Measurements from ENCODE around the gene SLC5A4. TPM values are rescaled to one million over a fixed set of nuclear protein-coding genes. Genes with fewer than 3 reads are reported as not detected.
"Not testable (repeated sequence)": the region's sequence is repeated elsewhere in the genome, so short reads cannot be mapped to it uniquely, and the experiment has no call there.

The SLC5A4 gene
- 0.82 and 1.2 TPM in 2 replicates for total RNA-seq (ENCODE audit: low replicate concordance)
- long read RNA-seq, partial matches to known transcripts = 0 of 1 reads
- long read RNA-seq, other reads (novel, unspliced or antisense) = 1 of 1 reads

- no peak for TF ChIP-seq CTCF (conservative IDR thresholded peaks at IDR 0.05)
- Mint-ChIP-seq H3K9me3 (peaks cover 7% of the 10 kb centered on the region), H3K27me3 (peaks cover 17% of the 10 kb centered on the region), H3K27ac (no peak within 1 kb of the TSS), H3K4me1 (ENCODE audit: unreplicated experiment) (no peaks in the 10 kb centered on the region), H3K36me3 (no peaks in the 10 kb centered on the region), H3K4me3 (no peak within 1 kb of the TSS)
- no peak for DNase-seq (ENCODE audit: extremely low spot score, unreplicated experiment)
Measured at GRCh38 chr22:32255217-32255616, at the start of gene SLC5A4. Gene SLC5A4 (minus strand): TSS chr22:32255347. CDS start chr22:32255329, 18 bp downstream.

DNA sequence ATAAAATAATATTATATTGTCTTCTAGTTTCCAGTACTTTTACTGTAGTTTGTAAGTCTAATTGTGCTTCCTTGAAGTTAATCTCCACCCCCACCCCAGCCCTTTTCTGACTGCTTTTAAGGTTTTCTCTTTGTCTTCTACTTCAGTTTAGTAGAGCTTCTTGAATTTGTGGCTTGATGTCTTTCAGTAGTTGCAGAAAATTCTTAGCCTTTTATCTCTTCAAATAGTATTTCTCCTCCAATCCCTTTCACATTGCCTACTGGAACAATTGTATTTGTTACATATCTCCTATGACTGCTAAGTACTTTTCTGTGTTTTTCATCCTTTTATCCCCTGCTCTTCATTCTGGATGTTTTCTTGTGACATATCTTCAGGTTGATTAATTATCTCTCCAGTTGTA lies 38.8 kb upstream of the SLC5A4 start:
- not testable (repeated sequence) for H3K4me1 Mint-ChIP-seq (ENCODE audit: unreplicated experiment); H3K9me3 Mint-ChIP-seq; H3K4me3 Mint-ChIP-seq; H3K27ac Mint-ChIP-seq; DNase-seq (ENCODE audit: extremely low spot score, unreplicated experiment); H3K36me3 Mint-ChIP-seq; H3K27me3 Mint-ChIP-seq

DNA sequence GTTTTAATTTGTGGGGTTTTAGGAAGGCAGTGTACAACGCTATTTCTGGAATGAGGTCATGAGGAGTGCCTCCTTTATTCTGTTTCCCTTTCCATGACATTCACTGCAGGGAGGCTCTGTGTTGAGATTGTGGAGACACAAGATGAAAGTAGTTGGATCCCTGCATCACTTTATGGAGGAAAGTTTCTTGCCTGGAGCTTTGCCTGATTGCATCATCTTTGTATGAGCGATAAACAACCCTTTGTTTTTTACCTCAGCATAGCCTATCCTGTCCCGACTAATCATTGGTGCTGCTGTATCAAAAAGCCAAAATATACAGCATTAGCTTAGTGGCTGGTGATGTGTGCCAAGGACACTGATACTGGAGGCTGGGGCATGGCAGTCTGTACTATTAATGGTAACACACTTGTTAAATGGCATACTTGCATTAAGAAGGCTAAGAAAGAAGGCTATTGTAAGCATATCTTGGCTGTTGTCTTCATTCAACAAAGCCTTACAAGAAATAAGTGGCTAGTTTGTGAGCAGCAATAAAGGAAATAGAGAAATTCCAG lies 31.2 kb upstream of the SLC5A4 start:
- Mint-ChIP-seq H3K9me3 (no peaks in the 10 kb centered on the region), H3K4me1 (ENCODE audit: unreplicated experiment) (no peaks in the 10 kb centered on the region), H3K36me3 (no peaks in the 10 kb centered on the region), H3K27me3 (peaks cover 18% of the 10 kb centered on the region), H3K4me3 (no peak overlapping the region), H3K27ac (no peak overlapping the region)
- no peak for DNase-seq (ENCODE audit: extremely low spot score, unreplicated experiment)
- no peak for TF ChIP-seq CTCF (conservative IDR thresholded peaks at IDR 0.05)

DNA sequence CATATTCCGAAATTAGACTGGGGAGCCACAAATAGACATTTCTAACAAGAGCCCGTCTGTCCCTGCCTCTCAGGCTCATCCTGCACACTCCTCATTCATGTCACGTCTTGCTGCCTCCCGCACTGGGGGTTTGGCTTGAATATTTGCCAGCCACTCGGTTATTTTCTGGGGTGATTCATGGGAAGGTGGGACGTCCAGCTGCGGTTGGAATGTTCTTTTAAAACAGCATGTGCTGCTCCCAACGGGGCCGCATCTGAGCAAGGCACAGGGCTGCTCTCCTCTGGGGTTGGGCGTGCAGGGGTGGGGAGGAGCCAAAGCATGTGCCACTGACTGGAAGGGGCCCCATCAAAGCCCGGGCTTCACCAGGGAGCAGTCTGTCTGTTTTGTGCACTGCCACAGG lies 25.9 kb upstream of the SLC5A4 start:
- no peak for TF ChIP-seq CTCF (conservative IDR thresholded peaks at IDR 0.05)
- Mint-ChIP-seq H3K9me3 (no peaks in the 10 kb centered on the region), H3K27me3 (peaks cover 15% of the 10 kb centered on the region), H3K4me3 (no peak overlapping the region), H3K36me3 (no peaks in the 10 kb centered on the region), H3K27ac (no peak overlapping the region), H3K4me1 (ENCODE audit: unreplicated experiment) (no peaks in the 10 kb centered on the region)
- no peak for DNase-seq (ENCODE audit: extremely low spot score, unreplicated experiment)

DNA sequence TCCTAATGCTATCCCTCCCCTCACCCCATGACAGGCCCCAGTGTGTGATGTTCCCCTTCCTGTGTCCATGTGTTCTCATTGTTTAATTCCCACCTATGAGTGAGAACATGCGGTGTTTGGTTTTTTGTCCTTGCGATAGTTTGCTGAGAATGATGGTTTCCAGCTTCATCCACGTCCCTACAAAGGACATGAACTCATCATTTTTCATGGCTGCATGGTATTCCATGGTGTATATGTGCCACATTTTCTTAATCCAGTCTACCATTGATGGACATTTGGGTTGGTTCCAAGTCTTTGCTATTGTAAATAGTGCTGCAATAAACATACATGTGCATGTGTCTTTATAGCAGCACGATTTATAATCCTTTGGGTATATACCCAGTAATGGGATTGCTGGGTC lies 20.2 kb upstream of the SLC5A4 start:
- not testable (repeated sequence) for H3K4me1 Mint-ChIP-seq (ENCODE audit: unreplicated experiment); H3K27me3 Mint-ChIP-seq; H3K4me3 Mint-ChIP-seq; DNase-seq (ENCODE audit: extremely low spot score, unreplicated experiment); H3K36me3 Mint-ChIP-seq; H3K27ac Mint-ChIP-seq; H3K9me3 Mint-ChIP-seq

- Mint-ChIP-seq H3K4me1 (ENCODE audit: unreplicated experiment) (no peaks in the 10 kb centered on the region), H3K4me3 (no peak overlapping the region), H3K27ac (no peak overlapping the region), H3K27me3 (no peaks in the 10 kb centered on the region), H3K36me3 (no peaks in the 10 kb centered on the region), H3K9me3 (no peaks in the 10 kb centered on the region)
- TF ChIP-seq CTCF (conservative IDR thresholded peaks at IDR 0.05) = no peak
- no peak for DNase-seq (ENCODE audit: extremely low spot score, unreplicated experiment)
Measured at GRCh38 chr22:32271389-32271788, 16.2 kb upstream of the SLC5A4 start.

Measured in type B pancreatic cell (in vitro differentiated cells).